ENCODE results near the gene TTC39B.
A peak's percentile ranks its signal among the peaks of the same experiment; 100 is the strongest.

Gene TTC39B

DNA sequence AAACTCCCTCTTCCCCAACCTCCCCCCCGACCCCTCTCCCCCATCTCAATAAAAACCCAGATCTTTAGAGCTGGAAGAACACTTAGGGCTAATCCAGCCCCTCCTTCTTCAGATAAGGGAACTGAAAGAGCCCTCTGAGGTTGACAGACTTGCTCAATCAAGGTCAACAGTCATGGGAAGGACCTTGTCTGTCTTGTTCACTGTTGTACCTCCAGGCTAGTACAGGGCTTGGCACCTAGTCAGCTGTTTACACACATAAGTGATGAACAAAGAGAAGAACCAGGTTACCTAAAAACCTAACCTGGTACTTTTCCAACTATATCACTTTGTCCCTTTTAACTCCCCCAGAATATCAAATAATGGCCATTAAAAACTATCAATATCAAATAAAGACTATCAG is 2.4 kb downstream of the TTC39B start:
- no peak for DNase-seq

DNA sequence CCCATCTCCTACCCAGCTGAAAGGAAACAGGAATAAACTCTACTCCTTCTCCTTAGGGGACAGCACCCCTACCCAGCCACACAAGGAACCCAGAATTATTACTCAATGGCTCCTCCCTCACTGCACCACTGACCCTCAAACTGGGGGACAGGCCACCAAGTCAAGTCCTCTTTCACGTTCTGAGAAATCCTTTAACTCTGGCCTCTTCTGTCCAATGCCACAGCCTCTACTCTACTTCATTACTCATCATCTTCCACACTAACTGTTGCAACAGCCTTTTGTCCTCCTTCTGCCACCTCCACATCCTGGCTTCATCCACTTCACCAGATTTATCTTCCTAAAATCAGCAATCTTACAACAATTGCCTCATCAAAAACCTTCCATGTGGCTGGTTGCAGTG is 6.8 kb downstream of the TTC39B start:
- DNase-seq = no peak

DNA sequence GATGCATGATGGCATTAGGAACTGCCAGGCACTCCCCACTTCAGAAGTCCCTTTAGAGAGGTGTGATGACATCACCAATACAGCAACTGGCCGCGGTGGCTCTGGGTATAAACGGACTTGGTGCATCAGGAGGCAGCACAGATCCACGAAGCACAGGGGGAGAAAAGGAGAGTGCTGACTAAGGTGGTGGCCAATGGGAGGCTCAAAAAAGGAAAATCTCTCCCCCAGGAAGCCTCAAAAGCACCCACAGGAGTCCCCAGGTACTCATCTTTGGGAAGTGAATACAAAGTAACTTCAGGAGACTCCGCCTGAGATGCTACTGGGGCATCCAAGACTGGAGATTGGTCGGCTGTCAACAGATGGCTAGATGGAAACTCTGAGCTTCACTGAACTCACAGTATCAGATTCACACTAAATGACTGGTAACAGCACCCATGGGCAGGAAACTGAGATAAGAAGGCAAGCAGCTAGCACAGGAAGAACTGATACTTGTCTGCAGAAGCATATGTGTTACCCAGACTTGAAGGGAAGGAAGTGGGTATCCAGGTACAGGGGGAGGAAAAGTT is 7.6 kb downstream of the TTC39B start:
- DNase-seq = no peak

DNA sequence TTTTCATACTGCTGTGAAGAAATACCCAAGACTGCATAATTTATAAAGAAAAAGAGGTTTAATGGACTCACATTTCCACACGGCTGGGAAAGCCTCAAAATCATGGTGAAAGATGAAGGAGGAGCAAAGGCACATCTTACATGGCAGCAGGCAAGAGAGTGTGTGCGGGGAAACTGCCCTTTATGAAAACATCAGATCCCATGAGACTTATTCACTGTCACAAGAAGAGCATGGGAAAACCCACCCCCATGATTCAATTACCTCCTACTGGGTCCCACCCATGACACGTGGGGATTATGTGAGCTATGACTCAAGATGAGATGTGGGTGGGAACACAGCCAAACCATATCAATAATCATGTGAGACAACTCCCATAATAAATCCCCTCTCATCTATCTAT is 8.7 kb downstream of the TTC39B start:
- no peak for DNase-seq

DNA sequence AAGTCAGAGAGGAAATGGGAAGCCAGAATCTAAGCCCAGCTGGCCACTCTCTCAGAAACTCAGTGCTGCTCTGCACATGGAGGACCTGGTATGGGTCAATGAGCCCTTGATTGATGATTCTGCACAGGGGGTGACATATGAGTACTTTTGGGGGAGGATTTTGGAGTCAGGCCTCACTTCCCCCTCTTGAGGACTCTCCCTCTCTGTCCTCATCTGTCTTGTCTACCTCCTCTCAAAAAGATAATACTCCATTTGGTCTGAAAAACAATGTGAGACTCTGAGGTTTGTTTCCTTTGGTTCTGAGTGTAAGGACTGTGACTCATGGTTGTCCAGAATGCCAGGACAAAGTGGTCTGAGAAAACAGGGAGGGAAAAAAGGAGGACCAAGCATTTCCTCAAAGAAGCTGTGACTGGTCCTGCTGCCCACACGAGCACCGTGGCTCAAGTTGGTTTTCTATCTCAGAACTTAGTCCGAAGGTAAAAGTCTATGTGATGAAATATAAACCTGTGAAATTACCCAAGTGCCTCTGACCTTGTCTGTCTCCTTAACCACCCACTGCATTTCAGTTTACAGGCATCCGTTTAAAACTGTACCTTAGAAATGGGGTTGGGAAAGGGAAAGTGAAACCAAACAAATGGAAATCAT is 11.1 kb downstream of the TTC39B start:
- DNase-seq = peak in 1 of 58 donors; percentile 4

DNA sequence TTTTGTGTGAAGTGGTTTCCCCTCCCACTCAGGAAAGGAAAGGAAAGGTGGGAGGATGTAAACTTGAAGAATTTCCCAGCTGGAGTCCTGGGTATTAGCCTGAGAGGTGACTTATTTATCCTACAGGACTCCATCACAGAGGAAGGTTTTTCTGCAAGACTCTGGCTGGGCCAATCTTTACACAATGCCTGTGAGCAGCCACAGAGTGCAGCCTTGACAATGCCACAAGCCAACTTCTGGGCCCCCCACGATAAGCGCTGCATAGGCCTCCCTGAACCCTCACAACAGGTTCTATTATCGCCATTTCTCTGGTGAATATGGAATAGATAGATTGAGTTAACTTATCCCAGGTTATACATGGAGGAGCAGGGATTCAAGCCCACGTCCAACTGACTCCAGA is 12.4 kb downstream of the TTC39B start:
- DNase-seq = no peak

DNA sequence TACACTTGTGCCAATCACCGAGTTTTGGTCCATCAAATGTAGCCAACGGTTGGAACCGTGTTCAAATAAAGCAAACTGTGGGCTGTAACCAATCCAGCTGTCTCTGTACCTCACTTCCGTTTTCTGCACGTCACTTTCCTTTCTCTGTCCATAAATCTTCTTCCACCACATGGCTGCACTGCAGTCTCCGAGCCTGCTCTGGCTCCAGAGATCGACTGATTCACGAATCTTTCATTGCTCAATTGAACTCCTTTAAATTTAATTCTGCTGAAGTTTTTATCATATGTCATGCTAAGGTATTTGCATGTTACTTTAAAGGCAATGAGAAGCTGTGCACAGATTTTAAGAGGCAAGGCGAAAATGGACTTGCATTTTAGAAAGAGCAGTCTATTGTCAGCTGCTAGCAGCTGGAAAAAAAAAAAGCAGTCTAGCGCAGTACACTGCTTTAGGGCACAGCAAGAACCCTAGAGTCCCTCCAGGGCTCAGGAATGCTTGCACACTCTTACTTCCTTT is 13.2 kb downstream of the TTC39B start:
- DNase-seq = peak in 3 of 58 donors; percentile 11 to 24 (median 14)

DNA sequence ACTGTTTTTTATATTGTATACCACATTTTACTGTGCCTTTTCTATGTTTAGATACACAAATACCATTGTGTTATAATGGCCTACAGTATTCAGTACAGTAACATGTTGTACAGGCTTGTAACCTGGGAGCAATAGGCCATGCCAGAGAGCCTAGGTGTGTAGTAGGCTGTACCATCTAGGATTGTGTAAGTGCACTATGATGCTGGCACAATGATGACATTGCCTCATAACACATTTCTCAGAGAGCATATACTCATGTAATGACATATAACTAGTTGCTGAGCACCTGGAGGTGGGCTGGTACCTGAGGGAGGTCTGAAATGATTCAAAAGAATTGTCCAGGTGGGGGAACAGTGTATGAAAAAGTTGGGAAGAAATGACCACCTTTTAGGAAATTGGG is 13.9 kb downstream of the TTC39B start:
- DNase-seq = no peak

DNA sequence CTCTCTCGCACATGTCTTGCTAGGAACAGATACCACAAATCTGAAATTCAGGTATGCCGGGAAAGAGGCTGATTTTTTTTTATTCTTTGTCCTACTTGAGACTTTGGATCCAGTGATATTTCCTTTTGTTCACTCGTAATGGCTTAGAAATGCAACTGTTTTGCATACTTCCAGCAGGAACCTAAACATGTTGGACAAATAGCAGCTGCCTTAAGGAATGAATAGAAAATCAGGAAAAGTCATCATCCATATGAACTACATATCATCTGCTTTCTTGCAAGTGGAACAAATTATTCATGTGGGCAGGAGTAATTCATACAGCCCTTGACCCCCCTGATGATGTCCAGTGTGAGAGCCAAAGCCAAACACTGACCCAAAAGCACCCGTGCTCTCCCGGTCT is 17.4 kb downstream of the TTC39B start:
- DNase-seq = no peak

DNA sequence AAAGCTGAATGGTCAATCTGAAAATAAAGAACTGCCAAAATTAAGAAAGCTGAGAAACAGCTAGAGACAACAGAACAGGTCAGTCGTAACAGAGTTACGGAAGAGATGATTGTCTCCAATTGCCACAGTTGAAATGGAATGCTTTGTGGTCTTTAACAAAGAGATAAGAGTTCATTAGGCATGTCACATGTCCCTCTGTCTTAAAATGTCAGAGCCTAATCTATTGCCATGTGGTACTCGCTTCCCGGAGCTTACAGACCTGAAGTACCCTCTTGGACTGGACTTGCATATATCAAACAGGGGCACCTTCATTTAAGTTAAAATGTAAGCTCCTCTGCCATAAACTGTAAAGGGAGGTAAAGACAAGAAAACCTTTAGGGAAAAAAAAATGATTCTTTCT is 19.7 kb downstream of the TTC39B start:
- DNase-seq = no peak

DNA sequence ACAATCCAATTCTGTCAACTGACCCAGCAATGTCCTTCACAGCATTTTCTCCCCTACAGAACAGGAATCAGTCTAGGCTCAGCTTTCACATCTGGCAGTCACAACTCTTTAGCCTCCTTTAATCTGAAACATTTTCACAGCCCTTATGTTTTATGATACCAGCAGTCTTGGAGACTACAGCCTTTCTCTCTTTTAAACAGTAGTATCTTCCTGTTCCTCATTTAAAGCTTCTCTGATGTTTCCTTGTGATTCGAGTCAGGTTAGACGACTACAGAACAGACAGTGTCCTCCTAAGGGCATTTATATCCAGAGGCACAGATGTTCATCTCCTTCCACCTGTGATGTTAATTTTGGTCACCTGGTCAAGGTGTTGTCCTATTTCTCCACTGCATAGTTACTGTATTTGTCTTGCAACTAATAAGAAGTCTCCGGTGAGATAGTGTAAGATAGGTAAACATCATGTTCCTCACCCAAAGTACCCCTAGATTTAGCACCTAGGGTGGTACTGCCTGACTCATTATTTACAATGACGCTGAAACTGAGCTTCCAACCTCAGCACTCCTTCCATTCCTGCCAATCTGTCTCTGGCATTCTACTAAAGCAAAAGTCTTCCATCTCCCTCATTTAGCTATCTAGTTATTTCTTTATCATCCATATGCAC is 20.7 kb downstream of the TTC39B start:
- DNase-seq = no peak

DNA sequence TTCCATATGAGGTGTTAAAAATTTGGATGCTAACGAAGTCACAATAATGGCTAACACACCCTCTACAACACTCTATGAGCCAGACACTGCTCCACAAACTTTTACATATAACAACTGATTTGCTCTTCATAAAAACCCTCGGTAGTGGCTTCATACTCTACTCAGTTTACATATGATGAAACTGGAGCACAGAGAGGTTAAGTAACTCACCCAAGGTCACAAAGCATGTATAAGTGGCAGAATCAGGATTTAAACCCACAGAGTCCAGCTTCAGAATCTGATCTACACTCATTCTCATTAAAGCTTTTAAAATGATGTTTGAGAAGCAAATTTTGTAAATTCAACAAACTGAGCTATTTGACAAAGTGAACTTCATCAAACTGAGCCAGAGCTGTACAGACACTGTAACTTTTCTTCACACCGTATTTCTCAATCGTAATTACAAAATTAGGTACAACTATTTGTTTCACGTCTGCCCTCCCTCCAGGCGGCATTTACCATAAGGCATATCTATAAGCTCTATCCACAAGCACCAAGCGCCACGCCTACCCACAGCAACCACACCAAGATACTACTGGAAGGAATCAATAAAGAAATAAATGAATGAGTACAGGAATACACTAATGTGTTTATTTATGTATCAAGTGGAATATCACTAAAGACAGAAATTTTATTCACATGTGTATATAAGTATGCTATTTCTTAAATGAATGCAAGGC is 24.3 kb downstream of the TTC39B start:
- no peak for DNase-seq

DNA sequence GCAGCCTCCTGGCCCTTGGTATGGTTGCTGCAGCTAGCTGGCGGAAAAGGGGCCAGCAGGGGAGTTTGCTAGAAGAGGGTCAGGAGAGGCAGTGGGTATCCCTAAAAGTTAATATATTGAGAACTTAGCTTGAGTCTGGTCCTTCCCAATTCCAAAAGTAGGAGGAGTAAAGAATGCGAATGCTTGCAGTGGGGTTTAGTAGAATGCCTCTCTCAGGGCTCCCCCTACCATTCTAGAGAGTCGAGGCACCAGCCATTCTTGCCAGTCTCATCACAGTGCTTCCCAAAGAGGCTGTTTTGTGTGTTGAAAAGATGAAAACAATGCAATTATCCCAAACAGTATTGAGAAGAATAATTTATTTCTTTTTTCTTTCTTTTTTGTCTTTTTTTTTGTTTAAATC is 26.4 kb downstream of the TTC39B start:
- DNase-seq = no peak

DNA sequence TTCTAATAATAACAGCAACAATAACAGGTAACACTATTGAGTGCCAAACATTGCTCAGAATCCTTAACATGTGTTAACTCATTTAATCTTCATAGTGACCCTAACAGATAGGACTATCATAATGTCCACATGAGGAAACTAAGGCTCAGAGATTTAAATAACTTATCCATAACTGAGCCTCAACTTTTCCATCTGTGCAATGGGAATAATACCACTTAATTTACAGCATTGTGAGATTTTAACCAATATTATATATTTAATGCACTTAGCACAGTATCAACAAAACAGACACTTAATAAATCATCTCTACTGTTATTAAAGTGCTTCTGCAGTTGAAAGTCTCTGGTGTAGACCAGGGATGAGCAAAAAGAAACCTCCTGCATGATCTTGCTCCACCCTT is 28.2 kb downstream of the TTC39B start:
- DNase-seq = no peak

DNA sequence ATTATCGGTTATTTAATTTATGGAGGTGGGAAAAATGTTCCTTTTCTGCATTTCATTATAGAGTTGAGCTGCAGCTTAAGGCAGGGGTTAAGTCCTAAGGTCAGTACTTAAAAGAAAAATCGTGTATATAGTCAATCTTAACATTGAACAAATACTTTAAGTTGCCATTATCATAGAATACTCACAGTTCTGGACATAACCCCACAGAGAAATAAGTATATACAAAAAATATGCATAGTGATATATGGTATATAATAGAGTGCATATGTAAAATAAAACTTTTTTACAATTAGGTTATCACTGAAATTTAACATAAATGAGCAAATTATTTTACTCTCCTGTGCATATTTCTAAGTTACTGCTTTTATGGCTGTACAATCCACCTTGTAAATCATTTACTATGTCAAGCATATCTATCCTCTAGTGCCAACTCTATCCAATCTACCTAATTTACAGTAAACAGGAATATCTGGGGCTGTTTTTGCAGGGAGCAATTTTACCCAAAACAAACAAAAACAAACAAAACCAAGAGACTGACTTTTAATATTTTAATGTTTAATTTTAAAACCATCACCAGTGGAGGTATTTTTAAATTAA is 28.8 kb downstream of the TTC39B start:
- no peak for DNase-seq

DNA sequence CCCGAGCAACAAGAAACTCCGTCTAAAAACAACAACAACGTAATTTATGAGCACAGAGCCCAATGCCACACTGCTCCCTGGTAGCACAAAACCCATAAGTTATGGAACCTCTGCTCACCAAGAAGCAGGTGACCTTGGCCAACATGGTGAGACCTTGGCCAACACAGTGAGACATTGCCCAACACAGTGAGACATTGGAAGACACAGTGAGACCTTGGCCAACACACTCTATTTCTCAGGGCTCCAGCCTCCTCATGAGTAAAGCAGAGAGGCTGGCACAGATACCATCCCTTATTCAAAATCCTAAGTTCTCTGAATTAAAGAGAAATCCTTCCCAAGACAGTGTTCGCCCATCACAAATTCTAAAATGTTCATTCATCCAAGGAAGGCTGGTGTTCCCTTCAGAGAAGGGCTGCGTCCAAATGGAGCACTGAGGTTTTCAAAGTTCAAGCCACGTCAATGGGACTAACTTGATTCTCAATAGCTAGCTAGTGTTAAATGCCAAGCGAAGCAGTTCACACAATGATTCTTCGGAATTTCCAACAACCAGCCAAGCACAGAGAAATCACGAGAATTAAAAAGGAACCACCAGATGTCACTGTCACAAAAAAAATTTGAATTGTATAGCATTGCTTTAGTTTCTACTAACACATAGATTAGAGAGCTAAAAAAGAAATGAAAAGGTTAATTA is 29.5 kb downstream of the TTC39B start:
- DNase-seq = peak in 21 of 58 donors; percentile 9 to 79 (median 33)

DNA sequence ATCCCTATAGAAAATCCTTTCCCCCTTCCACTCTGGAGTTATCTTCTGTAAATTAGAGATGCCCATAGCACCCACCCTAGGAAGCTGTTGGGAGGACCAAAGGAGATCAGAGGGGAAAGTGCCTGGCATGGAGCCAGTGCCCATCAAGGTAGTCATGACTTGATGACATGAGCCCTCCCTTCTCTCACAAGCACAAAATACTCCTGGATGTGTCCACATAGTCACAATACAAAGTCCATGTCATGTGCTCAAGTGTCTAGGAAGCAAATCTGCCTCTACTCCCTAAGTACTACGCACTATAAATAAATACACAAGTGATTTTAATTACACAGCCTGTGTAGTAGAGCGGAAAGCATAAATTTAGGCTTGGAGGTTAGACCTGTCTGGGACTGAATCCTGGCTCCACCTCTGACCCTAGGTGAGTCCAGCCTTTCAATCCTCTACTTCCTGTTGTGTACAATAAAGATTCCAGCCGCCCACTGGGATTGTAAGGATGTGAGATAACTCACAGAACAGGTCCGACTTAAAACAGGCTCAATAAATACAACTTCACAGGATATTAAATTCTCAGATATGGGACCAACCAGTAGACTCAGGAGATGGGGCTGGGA is 30.6 kb downstream of the TTC39B start:
- no peak for DNase-seq

DNA sequence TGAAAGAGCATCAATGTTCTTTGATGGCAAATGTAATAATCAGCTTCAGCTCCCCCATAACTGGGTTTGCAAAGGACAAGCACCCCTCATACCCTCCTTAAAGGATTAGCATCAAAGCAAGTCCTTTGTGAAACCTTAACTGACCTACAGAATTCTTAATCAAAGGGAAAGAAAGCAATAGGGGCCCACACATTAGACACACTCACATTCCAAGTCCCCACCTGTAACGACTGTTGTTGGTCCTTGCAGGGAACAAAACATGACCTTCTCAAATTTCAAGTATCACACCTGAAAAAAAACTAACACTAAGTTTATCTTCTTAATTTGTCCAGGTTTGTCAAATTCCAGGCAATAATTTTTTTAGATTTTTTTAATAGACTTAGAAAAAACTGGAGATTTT is 32.6 kb downstream of the TTC39B start:
- DNase-seq = no peak

DNA sequence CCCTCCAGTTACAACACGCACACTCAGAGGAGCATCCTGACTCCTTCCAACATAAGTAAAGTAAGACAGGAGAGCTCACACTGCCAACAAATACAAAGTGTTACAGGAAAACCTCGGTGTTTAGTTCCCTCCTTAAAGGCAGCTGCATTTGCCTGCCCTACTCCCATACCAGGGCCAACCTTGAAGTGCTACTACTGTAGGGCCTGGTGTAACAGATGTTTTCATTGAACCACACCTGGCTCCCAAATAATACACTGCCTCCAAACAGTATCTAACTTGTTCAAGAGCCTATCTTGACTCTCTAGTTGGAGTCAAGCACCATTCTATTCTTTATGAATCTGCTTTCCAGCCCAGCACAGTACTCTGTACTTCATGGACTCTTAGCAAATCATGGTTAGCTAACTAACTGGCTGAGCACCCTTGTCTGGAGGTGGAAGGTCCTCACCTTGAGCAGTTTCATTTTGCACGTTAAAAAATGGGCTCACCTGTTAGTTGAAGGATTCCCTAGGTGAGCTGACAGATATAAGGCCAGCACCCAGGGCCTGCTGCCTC is 34.6 kb downstream of the TTC39B start:
- no peak for DNase-seq

DNA sequence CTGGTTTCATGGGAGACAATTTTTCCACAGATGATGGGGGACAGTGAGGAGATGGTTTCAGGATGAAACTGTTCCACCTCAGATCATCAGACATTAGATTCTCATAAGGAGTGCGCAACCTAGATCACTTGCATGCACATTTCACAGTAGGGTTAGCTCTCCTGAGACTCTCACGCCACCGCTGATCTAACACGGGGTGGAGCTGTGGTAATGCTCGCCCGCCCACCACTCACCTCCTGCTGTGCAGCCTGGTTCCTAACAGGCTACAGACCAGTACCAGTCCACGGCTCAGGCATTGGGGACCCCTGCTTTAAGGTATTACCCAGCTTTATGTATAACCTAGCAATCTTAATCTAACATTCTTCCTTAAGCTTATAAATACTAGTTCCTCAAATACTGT is 35.6 kb downstream of the TTC39B start:
- no peak for DNase-seq
